ENCODE results near the gene RBMY1F.
"Not testable (repeated sequence)": the region's sequence is repeated elsewhere in the genome, so short reads cannot be mapped to it uniquely, and the experiment has no call there.

The RBMY1F gene

DNA sequence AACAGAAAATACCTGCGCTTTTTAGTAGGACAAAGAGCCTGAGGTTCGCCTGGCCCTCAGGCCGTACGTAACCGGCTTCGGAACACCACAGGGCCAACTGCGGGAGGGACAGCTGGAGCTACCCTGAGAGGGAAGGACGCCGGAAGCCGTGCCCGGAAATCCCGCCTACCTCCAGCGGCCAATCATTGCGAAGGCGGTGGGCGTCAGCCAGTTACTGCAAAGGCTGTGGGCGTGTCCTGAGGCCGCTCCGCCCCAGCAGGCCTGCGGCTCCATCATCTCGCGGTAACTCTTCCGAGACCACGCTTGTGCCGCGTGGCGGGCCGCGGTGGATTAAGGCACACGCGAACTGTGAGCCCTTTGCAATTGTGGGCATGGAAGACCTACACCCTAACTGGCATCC, at the start of gene RBMY1F:
RBMY1F (minus strand) TSS at position 101 of the 400 bp plus-strand sequence. CDS start 1,954 bp downstream, outside the sequence.
- DNase-seq (ENCODE audit: extremely low spot score); CTCF ChIA-PET; POLR2A ChIA-PET: not testable (repeated sequence)

DNA sequence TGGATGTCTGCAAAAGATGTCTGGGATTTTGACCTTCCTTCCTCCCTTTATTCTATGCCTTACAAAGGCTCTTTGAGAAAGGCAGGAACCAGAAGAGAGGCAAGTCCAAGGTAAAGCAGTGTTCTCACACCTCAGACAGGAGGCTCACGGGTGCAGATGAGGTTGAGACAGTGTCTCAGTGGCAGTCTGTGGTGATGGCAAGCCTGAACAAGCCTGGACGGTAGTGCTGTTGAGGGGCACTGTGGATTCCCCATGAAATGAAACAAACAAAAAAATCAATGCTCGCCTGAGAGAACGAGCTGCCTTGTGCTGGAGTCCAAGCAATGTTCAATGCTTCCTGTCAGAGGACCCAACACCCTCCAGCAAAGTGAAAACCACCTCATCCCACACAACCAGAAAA, 31.6 kb downstream of the RBMY1F start:
- DNase-seq (ENCODE audit: extremely low spot score); POLR2A ChIA-PET; CTCF ChIA-PET: not testable (repeated sequence)

- DNase-seq (ENCODE audit: extremely low spot score); CTCF ChIA-PET; POLR2A ChIA-PET: not testable (repeated sequence)
Measured at GRCh38 chrY:22141011-22141695, 41.6 kb downstream of the RBMY1F start.

DNA sequence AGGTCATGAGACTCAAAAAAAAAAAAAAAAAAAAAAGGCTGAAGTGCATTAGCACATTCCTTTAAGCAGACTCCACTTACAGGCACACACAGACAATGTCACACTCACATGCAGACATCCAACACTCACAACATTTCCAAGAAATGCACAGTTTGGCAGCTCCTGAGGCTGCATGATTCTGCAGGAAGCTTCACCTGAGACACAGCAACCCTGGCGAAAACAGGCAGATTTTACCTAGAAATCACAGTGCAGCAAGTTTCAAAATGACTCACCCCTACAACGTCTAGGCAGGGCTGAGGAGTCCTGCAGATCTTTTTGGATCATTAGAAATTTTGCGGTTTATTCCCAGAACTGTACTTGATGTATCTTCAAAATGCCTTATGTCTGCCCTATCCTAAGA, 48.0 kb downstream of the RBMY1F start:
- DNase-seq (ENCODE audit: extremely low spot score); POLR2A ChIA-PET; CTCF ChIA-PET: not testable (repeated sequence)

DNA sequence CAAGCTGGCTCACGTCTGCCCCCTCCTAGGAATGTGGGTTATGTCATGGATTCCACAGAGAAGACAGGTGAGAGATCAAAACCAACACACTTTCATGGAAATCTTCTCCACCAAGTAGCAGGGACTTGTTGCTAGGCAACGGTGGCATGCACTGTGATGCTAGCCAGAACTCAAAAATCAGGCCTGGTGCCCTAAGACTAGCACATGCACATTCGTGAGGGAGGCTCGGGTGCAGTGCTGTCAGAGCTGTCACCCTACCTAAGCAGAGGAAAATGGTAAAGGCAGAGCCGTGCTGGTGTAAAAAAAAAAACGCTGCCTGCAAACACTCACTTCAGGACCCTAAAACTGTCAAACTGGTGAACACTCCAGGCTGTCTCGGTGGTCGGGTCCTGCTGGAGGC, 52.2 kb downstream of the RBMY1F start:
- DNase-seq (ENCODE audit: extremely low spot score); POLR2A ChIA-PET; CTCF ChIA-PET: not testable (repeated sequence)

All from GM10248 (cell line).